AG10803 (cell line): ENCODE measurements around the gene KRTAP26-1.

ENCODE experiments used
- DNase-seq: peaks from one replicate; pipeline ENCODE4 v3.0.0; 2010; ENCODE audit warnings: low read depth
- H3K4me3 ChIP-seq: 2 replicates; pipeline ENCODE4 v1.5.1; 2011; ENCODE audit warnings: mild to moderate bottlenecking, low read length, control low read depth
- CTCF ChIP-seq: conservative IDR thresholded peaks from 2 replicates; pipeline ENCODE4 v1.5.1; 2011; ENCODE audit warnings: mild to moderate bottlenecking, low read length, control low read depth, inconsistent platforms

Gene KRTAP26-1

DNA sequence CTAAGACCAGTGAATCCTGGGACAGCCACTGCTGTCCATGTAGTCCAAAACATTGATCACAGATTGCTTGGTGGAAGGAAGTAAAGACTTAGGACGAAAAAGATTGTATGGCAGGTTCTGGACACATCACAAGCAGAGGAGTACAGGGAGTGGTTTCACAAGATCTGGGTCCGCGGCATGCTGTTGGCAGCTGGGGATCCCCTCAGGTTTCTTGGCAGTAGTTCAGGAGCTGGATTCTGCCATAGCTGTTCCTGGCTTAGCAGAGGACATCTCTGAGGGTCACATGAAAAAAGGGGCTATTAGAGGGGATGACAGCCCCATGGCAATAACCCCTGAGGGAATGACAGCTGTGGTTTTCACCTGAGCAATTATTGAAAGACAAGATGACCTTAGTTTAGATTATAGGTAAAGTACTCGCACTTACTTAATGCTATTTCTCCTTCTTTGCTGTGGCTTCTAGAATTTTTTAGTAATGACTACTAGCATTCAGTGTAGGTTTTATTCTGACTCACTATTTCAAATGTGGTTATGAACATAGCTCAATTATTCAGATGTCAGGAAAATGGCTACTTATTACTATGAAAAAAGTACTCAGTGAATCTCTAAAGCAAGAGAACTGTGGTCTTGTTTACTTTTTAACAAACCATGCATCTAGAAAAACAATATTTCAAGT, 9.2 kb upstream of the KRTAP26-1 start:
- H3K4me3 ChIP-seq, result no peak overlapping the region
- TF ChIP-seq CTCF, result no peak
- no peak for DNase-seq

DNA sequence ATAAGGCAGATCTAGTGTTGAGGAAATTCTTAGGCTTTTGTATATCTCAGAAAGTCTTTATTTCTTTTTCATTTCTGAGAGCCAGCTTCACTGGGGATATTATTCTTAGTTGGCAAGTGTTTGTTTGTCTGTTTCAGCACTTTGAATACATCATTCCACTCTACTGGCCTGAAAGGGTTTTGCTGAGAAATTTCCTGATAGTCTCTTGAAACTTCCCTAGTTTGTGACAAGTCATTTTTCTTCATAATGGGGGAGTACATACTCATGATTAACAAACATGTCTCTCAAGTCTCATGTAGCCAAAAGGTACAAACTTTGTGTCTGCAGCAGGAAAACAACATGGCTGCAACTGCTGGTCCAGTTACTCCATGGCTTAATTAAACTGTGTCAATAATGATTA, 6.3 kb upstream of the KRTAP26-1 start:
- DNase-seq, result no peak
- TF ChIP-seq CTCF, result no peak
- H3K4me3 ChIP-seq, result no peak overlapping the region

DNA sequence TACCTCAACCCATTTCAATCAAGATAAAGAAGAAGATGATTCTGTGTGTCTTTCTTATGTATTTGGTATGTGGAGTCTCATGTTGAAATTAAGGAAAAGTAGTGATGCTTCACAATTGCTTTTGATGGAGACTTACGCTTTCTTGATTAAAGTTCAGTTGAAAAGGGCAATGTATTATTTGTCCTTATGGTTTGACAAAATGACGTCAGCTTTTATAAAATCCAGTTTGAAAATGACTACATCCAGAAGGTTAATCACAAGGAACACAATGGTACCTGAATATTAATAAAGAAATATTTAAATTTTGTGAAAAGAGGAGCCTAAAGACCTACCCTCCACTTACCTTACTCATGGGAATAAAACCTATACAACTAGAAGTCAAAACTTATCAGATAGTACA, 4.4 kb downstream of the KRTAP26-1 start:
- no peak overlapping the region for H3K4me3 ChIP-seq
- no peak for DNase-seq
- no peak for TF ChIP-seq CTCF

DNA sequence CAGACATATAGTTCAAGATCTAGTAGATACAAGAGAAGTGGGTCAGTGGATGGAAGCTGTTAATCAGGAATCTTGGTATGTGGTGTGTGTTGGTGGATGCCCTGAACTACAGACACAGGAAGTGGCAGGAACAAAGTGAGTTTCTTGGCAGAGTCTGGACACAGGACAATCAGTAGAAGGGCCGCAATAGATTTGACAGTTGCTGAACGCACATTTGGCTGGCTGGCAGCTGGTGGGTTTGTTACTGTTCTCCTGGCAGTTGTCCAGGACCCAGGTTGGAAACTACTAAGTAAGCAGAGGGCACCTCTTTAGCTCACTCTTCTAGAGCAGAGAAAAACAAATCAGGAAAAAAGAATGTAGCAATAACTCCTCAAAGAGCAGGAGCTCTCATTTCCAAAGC, 13.2 kb downstream of the KRTAP26-1 start:
- no peak for DNase-seq
- no peak overlapping the region for H3K4me3 ChIP-seq
- no peak for TF ChIP-seq CTCF

- H3K4me3 ChIP-seq, result no peak overlapping the region
- TF ChIP-seq CTCF, result no peak
- DNase-seq, result no peak
These were observed 15.0 kb downstream of the KRTAP26-1 start for GRCh38 chr21:30305136-30305535.

GRCh38 chr21:30289215-30289614, 30.9 kb downstream of the KRTAP26-1 start, which contains the start of gene KRTAP25-1:
TSS of gene KRTAP25-1 (minus strand) at chr21:30289514. CDS start at chr21:30289490, 24 bp downstream.
- no peak for DNase-seq
- TF ChIP-seq CTCF, result no peak
- no peak within 1 kb of the TSS for H3K4me3 ChIP-seq

DNA sequence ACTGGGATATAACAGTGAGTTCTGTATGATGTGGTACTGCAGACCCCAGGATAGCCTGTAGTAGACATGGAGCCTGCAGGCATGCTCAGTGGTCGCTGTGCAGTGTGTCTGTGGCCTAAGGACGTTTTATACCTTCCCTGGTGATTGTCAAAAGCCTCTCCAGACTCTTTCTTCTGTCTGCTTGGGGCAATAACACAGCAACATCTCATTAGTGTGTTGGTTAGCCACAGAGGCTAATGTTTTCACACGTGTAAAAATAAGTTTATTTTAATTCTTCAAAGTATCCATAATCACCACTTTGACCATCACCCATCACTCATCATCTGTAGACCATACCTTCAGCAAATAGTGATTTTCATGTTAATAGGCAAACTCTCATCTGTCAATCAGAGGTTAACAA, 37.3 kb downstream of the KRTAP26-1 start, which contains the start of gene KRTAP24-1:
TSS of gene KRTAP24-1 (minus strand) at position 101 of the 400 bp plus-strand sequence. CDS start at position 83, 18 bp downstream.
- no peak for TF ChIP-seq CTCF
- H3K4me3 ChIP-seq, result no peak within 1 kb of the TSS
- DNase-seq, result no peak
